Activated naive CD4-positive, alpha-beta T cell (primary cell): ENCODE measurements around the gene UBE2M.
"Not testable (repeated sequence)": the region's sequence is repeated elsewhere in the genome, so short reads cannot be mapped to it uniquely, and the experiment has no call there.

Source experiments
- DNase-seq, 4 experiments: peaks; one replicate each; lab custom pipeline; 2025; lab: John Stamatoyannopoulos, UW

Gene UBE2M

DNA sequence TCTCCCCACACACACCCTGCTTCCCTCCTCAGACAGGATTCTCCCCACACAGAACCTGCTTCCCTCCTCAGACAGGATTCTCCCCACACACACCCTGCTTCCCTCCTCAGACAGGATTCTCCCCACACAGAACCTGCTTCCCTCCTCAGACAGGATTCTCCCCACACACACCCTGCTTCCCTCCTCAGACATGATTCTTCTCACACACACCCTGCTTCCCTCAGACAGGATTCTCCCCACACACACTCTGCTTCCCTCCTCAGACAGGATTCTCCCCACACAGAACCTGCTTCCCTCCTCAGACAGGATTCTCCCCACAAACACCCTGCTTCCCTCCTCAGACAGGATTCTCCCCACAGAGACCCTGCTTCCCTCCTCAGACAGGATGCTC is 19.2 kb downstream of the UBE2M start:
- DNase-seq: not testable (repeated sequence)

DNA sequence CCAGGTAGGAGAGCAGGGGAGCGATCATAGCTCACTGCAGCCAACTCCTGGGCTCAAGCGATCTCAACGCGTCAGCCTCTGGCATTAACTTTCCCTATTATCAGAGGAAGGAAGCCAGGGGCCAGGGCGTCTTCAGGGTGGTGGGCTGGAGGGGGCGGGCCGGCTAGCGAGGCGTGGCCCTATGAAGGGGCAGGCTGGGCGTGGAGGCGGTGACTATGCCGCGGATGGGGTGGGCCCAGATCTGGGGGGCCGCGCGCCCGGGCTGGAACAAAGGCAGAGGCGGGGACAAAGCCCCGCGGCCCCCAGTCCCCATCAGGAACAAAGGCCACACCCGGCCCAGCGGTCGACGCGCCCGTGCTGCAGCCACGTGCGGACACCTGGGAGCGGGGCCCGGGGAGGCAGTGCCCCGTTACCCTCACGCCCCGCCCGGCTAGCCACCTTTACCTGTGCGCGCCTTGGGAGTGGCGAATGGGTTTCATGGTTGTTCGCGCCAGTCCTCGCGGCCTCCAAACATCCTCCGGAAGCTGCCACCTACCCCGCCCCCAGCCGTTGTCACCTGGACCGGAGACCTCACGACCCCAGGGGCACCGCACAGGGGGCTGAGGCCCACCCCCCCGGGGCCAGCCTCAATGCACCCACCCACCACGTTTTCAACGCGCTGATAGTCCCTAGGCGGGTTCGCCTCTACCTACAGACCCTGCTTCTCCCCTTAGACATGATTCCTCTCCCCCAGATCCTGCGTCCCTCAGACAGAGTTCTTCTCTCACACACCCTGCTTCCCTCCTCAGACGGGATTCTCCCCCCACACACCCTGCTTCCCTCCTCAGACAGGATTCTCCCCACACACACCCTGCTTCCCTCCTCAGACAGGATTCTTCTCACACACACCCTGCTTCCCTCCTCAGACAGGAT is 19.9 kb downstream of the UBE2M start:
- no peak for DNase-seq

DNA sequence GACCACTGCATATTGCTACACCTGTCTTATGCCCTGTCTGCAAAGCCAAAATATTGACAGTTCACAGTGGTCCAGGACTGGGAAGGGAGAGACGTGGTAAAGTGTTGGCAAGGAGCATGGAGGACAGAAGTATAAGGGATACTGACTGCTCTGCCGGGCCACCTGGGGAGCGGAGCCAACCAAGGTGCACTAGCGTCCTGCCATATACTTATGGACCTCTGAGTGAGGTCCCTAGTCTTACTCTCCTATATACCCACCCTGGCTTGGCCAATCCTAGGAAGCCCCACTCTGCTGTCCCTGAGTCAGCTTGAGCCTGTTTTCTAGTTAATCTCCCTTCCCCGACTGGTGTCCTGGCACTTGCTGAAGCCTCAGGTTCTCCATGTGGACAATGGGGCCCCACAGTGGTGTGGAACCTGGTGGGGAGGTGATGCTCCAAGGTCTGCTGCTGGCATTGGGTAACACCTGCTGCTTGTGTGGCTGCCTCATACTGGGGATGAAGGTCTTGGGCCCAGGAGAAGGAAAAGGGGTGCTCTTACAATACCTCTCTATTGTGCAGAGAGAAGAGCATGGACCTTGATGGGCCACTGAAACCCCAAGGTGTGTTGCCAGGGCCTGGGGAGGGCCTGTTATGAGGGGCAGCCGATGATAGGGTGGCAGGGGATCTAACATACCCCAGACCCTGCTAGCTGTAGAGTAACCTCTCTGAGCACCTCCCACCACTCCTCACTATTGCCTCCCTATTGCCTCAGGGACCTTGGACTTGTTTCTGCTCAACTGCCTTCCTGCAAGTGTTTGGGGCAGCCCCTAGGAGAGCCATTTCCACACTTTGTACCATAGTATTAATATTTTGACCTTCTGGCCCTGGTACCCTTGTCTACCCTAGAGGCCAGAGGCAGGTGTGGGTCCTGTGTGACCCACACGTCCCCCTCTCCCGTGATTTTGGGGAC is 21.3 kb downstream of the UBE2M start:
- DNase-seq: no peak

- no peak for DNase-seq
These were observed 22.6 kb downstream of the UBE2M start for GRCh38 chr19:58535857-58536256.

DNA sequence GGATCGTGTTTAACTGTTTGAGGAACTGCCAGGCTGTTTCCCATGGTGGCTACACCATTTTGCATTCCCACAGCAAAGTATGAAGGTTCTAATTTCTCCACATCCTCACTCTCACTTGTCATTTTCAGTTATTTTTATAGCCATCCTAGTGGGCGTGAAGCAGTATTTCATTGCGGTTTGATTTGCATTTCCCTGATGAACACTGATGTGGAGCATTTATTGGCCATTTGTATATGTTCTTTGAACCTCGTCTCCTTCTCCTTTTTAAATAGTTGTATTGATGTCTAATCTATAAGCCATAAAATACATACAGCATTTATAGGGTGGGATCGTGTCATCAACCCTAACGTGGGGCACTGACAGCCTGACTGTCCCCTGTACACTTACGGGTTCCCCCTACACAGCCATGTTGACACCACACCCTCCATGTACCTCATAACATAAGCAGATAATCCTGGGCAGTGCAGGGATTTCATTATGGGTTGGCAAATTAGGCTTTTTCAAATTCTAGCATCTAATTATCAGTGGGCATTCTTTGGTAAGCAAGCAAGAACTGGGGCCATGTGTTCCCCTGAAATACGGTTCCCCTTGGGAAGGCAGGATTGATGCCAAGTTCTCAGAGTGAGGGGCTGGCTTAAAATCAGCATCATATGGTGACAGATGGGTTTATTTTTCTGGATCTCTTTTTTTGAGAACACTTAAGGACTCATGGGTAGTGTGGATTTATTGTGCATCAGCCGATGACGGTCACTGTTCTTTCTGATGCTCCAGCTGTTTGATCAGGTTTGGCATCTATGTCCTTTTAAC is 27.2 kb downstream of the UBE2M start:
- no peak for DNase-seq

DNA sequence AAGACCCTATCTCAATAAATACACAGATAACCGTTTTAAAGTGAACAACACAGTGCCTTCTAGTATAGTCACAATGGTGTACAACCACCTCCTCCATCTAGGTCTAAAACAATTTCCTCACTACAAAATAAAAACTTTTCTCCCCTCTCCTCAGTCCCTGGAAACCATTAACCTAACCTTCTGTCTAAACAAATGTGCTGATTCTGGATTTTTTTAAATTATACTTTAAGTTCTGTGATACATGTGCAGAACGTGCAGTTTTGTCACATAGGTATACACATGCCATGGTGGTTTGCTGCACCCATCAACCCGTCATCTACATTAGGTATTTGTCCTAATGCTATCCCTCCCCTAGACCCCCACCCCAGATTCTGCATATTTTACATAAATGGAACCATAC is 29.0 kb downstream of the UBE2M start:
- DNase-seq: no peak

GRCh38 chr19:58522709-58523108 is 35.7 kb downstream of the UBE2M start:
- no peak for DNase-seq

DNA sequence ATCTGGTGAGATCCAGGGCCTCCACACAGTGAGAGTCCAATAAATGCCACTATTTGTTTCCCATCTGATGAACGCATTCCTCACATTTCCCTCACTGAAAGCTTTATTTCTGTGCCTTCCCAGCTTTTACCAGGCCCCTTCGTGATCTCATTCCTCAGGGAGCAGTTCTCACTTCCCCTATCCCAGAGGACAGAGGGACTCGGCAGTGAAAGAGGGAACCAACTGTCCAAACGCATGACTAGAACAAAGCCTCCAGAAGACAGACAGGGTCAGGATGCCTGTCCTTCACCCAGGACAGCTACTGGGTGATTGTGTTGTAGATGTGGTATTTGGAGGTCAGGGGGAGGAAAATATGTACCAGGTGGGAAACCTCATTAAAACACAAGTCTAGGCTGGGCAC is 36.8 kb downstream of the UBE2M start:
- no peak for DNase-seq

DNA sequence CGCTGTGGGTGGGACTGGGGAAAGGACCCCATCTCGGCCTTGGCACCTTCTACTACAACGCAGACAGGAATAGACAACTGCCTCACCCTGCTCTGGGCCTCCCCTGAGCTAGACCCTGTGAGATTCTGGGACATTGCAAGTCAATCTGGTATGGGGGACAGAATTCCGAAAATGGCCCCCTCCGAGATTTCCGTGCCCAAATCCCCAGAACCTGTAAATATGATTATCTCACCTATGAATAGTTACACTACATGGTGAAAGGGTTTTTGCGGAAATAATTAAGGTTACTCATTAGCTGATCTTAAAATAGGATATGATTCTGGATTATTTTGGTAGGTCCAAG is 38.2 kb downstream of the UBE2M start:
- no peak for DNase-seq

GRCh38 chr19:58519355-58520256 is 38.8 kb downstream of the UBE2M start, which contains the start of gene ZBTB45:
TSS of gene ZBTB45 (minus strand) at chr19:58519810. CDS start at chr19:58517673, 2,137 bp downstream.
- peak; percentile 80 to 98 (median 88) for DNase-seq

DNA sequence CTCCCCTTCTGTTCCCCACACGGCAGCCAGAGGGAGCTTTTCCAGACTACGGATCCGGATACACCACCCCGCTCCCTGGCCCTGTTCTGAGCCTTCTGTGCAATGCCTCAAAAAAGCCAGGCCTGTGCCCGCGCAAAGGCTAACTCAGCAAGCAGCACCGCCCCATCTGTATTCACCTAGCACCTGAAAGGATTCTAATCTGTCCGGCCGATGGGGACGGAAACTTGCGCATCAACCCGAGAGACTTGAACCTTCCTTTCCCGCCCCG is 39.4 kb downstream of the UBE2M start:
- peak in 2 of 4 experiments; percentile 13 to 41 for DNase-seq

DNA sequence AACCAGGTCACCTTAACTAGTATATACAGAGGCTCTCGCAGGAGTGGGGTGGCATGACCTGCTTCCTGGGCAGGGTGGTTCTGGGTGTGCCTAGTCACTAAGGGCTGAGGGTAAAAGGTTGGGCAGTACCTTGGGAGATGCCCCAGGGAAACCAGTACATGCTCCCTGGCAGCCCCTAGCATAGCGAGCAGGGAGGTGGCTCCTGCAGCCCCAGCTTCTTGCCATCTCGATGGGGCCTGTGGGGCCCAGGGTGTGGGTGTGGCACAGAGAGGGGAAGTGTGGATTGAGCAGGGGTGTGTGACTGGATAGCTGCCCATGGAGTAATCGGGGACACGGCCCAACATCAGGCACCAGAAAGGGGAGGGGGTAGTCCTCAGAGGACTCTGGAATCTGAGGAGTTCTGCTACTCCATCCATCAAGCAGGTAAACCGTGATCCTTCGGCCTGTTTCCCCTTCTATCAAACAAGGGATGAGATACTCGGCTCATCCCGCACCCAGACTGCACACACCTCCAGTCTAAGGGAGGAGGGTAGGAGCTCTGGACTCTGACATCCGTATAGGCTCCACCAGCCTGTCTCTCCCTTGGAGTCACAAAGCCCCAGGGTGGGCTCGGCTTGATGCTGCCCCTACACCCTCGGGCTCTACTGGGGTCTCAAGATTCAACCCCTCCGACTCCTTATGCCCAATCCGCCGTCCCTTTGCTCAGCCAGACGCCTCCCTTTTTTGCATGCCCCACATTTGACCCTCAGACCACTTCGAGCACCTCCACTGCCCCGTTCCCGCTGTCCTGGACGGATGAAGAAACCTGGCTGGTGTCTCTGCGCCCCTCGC is 39.9 kb downstream of the UBE2M start:
- DNase-seq: no peak

DNA sequence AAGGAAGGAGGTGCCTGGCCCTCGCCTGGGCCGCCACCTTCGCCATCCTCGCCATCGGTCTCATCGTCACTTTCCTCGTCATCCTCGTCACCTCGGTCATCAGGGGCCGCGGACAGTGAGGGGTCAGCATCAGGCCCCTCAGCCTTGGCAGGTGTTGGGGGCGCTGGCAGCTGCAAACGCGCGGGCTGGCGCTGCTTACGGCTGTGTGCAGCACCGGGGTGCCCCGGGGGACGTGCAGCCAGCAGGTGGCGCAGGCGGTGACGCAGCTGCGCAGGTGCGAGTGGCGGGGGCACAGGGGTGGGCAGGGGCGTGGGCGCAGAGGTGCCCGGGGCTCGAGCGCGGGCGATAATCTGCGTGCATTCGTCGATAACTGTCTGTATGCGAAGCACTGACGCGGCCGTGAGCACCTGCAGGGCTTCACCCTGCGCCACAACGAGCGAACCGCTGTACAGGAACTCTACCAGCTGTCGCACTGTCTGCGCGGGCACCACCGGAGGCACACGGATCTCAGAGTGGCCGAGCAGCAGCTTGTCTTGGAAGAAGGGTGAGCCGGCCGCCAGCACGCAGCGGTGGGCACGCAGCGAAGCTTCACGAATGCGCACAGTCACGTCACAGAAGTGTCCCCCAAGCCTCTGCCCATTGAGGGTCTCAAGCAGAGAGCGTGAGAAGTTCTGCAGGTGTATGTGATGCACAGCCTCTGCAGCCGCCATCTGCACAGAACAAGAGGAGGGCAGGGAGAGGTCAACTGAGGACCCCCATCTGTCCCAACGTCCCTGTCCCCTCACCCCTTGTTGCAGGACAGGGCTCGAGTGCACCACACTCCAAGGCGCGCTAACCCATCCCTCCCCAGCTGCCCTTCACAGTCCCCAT is 41.2 kb downstream of the UBE2M start:
- no peak for DNase-seq

DNA sequence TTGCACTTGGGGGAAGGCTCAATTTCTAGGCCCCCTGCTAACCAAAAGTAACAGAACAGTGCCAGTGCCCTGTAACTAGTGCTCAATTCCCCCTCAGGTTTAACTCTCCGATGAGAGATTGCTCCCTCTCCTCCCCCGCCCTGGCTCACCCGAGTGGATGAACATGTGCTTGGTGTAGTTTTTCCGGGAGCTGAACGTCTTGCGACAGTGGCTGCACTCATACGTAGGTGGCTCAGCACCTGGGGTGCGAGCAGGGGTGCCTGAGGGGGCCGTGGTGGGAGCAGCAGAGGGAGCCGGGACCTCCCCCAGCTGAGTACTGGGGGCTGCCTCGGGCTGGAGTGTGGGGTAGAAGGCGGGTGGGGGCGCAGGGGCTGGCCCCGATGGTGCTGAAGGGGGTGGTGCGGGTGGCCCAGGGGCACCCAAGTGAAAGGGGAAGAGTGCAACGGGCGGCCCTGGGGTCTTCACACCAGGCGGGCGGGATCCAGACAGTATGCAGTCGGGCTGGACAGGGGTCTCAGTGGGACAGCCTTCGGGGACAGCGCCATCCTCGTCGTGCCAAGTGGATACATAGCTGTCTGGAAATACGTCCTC is 42.1 kb downstream of the UBE2M start:
- DNase-seq: no peak

GRCh38 chr19:58515259-58515658 is 43.2 kb downstream of the UBE2M start:
- DNase-seq: no peak

- no peak for DNase-seq
These were observed 43.8 kb downstream of the UBE2M start for GRCh38 chr19:58514564-58515022.

DNA sequence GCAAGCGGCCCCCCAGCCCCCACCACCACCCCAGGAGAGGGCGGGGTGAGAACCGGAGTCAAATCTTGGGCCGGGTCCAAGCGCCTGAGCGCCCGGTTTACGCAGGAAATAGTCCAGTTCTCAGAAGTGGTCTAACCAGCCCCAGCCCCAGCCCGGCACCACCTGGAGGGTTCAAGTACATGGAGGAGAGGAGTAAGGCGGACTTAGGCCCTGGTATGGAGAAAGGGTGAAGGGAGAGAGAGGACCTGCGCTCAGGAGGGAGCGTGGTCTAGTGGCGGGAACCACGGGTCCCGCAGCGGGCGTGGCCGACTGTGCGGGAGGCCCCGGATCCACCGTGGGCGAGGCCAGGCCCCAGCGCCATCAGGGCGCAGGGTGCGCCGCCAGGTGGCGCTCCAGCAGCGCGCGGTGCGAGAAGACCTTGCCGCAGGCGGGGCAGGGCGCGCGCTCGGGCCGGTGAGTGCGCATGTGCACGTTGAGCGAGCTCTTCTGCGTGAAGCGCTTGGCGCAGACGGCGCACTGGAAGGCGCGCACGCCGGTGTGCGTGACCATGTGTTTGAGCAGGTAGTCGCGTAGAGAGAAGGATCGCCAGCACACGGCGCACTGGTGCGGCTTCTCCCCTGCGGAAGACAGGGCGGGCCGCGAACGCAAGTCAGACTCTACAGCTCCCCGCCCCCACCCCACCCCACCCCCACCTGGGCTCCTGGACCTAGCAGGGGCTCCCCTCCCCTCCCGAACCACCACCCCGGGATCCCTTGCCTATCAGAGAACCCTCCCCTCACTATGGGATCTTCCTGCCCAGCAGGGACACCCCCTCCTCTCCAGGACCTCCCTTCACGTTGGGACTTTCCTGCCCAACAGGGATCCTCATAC is 44.5 kb downstream of the UBE2M start:
- DNase-seq: peak; percentile 81 to 95 (median 90)

GRCh38 chr19:58513213-58513693 is 45.2 kb downstream of the UBE2M start:
- DNase-seq: no peak
